Keratinocyte (primary cell): ENCODE measurements around the gene CCND1. TPM values are rescaled to one million over a fixed set of nuclear protein-coding genes. Genes with fewer than 3 reads are reported as not detected.

Source experiments
- DNase-seq: peaks from one replicate; pipeline ENCODE4 v3.0.0-alpha.2; 2011; ENCODE audit warnings: low read depth, missing footprints, low spot score
- FAIRE-seq: peaks from 2 replicates; lab custom pipeline; 2011; peaks lifted over from hg19 to GRCh38; lab: Jason Lieb, UNC
- H2AFZ ChIP-seq: 2 replicates; pipeline ENCODE4 v1.6.0; 2012; ENCODE audit warnings: low read length, control low read depth, inconsistent platforms; ENCODE audit not compliant: control insufficient read depth
- H3K27ac ChIP-seq: 2 replicates; pipeline ENCODE4 v1.5.1; 2011; ENCODE audit warnings: low read length; ENCODE audit not compliant: control insufficient read depth, insufficient read depth
- H3K27me3 ChIP-seq: 3 replicates; pipeline ENCODE4 v1.6.0; 2011; ENCODE audit warnings: low read length; ENCODE audit not compliant: control insufficient read depth, insufficient read depth; ENCODE audit errors: extremely low read depth
- H3K36me3 ChIP-seq, 2 experiments: 2 replicates in 1 of 2; 3 replicates in 1 of 2; pipeline ENCODE4 v1.5.1; 2011; ENCODE audit warnings: low read length in 2 of 2, mild to moderate bottlenecking in 1 of 2; ENCODE audit not compliant: control insufficient read depth in 2 of 2, insufficient read depth in 2 of 2; ENCODE audit errors: extremely low read depth in 1 of 2
- H3K4me1 ChIP-seq: 3 replicates; pipeline ENCODE4 v1.5.1; 2011; ENCODE audit warnings: low read length; ENCODE audit not compliant: control insufficient read depth, insufficient read depth; ENCODE audit errors: extremely low read depth
- H3K4me2 ChIP-seq: 3 replicates; pipeline ENCODE4 v1.6.0; 2011; ENCODE audit warnings: low read depth, low read length; ENCODE audit not compliant: control insufficient read depth, insufficient read depth; ENCODE audit errors: extremely low read depth
- H3K4me3 ChIP-seq, 3 experiments: fragments of 200-600 bp in 1 of 3; sonication (generic) in 1 of 3; 2 replicates in 2 of 3; 3 replicates in 1 of 3; pipeline ENCODE4 v1.5.1; 2011 to 2016; ENCODE audit warnings: low read length in 3 of 3, mild to moderate bottlenecking in 3 of 3, control low read depth in 2 of 3, inconsistent platforms in 1 of 3, low read depth in 1 of 3, mixed read lengths in 1 of 3, mixed run types in 1 of 3, moderate library complexity in 1 of 3; ENCODE audit not compliant: control insufficient read depth in 2 of 3, insufficient read depth in 2 of 3; ENCODE audit errors: extremely low read depth in 1 of 3
- H3K79me2 ChIP-seq: 2 replicates; pipeline ENCODE4 v1.6.0; 2012; ENCODE audit warnings: low read length; ENCODE audit not compliant: control insufficient read depth, insufficient read depth
- H3K9ac ChIP-seq: 3 replicates; pipeline ENCODE4 v1.6.0; 2011; ENCODE audit warnings: low read length; ENCODE audit not compliant: control insufficient read depth, insufficient read depth; ENCODE audit errors: extremely low read depth
- H3K9me1 ChIP-seq: 3 replicates; pipeline ENCODE4 v1.6.0; 2011; ENCODE audit warnings: low read length; ENCODE audit not compliant: control insufficient read depth, insufficient read depth; ENCODE audit errors: extremely low read depth
- H3K9me3 ChIP-seq: 2 replicates; pipeline ENCODE4 v1.5.1; 2012; ENCODE audit warnings: low read depth, low read length; ENCODE audit not compliant: control insufficient read depth
- H4K20me1 ChIP-seq: 3 replicates; pipeline ENCODE4 v1.6.0; 2011; ENCODE audit warnings: low read length; ENCODE audit not compliant: control insufficient read depth, insufficient read depth; ENCODE audit errors: extremely low read depth
- CTCF ChIP-seq, 3 experiments: IDR thresholded peaks in 1 of 3; conservative IDR thresholded peaks in 1 of 3; optimal IDR thresholded peaks in 1 of 3; 2 replicates in 2 of 3; 3 replicates in 1 of 3; pipeline versions ENCODE3 to v1.5.1; 2011; ENCODE audit warnings: low read length in 3 of 3, mild to moderate bottlenecking in 3 of 3, moderate library complexity in 2 of 3, control low read depth in 1 of 3, inconsistent platforms in 1 of 3; ENCODE audit not compliant: insufficient read depth in 2 of 3; ENCODE audit errors: extremely low read depth in 1 of 3
- EZH2 ChIP-seq: IDR thresholded peaks from one replicate; pipeline ENCODE4 v1.6.1; 2012; ENCODE audit warnings: inconsistent platforms, mild to moderate bottlenecking, low read length, moderate library complexity
- dilution Hi-C: fragments of 300-500 bp; cut with MboI; formaldehyde crosslinking; loops from one replicate; pipeline ENCODE4 v1.7.0; 2020; ENCODE audit warnings: low sequenced_read_pairs; ENCODE audit not compliant: extremely low pct_ligation_motif_present
- polyA plus RNA-seq, 5 experiments: library from polyadenylated mRNA; depleted of rRNA in 3 of 5; stranded (reverse) in 3 of 5; stranded (forward) in 1 of 5; unstranded in 1 of 5; fragments of >200 nt; gene quantifications; 1 replicate in 1 of 5; 2 replicates in 3 of 5; 3 replicates in 1 of 5; pipeline versions ENCODE4 v1.2.1 to v1.2.3, GENCODE V29; 2011 to 2012; ENCODE audit warnings: missing spikeins in 2 of 5, low read depth in 1 of 5, low replicate concordance in 1 of 5

CCND1 gene
- polyA plus RNA-seq, 1 donor (not counting 4 experiments of a cell fraction or from before 2014, with no cell fraction given) = 124 TPM

- Histone ChIP-seq H3K9ac (no peak overlapping the region), H3K4me1 (no peaks in the 10 kb centered on the region), H2AFZ (no peak overlapping the region), H3K4me2 (no peak overlapping the region), H3K9me3 (no peaks in the 10 kb centered on the region), H3K79me2 (no peaks in the 10 kb centered on the region), H3K36me3 (no peaks in the 10 kb centered on the region), H3K9me1 (no peaks in the 10 kb centered on the region), H4K20me1 (no peaks in the 10 kb centered on the region), H3K4me3 (no peak overlapping the region), H3K27ac (no peak overlapping the region), H3K27me3 (no peaks in the 10 kb centered on the region)
- FAIRE-seq (no peak), DNase-seq (no peak)
- TF ChIP-seq EZH2 (no peak), CTCF (optimal IDR thresholded peaks at IDR 0.05 in 1 of 3, IDR thresholded peaks at IDR 0.05 in 1 of 3, conservative IDR thresholded peaks at IDR 0.05 in 1 of 3; ENCODE audit: extremely low read depth in 1 of 3, insufficient read depth in 2 of 3, low read length in 3 of 3) (no peak)
- dilution Hi-C loops = no loop called here
Measured at GRCh38 chr11:69630017-69630416, 10.9 kb upstream of the CCND1 start.

GRCh38 chr11:69630424-69630823 is 10.5 kb upstream of the CCND1 start:
- TF ChIP-seq EZH2 (no peak), CTCF (optimal IDR thresholded peaks at IDR 0.05 in 1 of 3, IDR thresholded peaks at IDR 0.05 in 1 of 3, conservative IDR thresholded peaks at IDR 0.05 in 1 of 3; ENCODE audit: extremely low read depth in 1 of 3, insufficient read depth in 2 of 3, low read length in 3 of 3) (no peak)
- Histone ChIP-seq H3K36me3 (no peaks in the 10 kb centered on the region), H3K9me3 (no peaks in the 10 kb centered on the region), H3K27me3 (no peaks in the 10 kb centered on the region), H4K20me1 (no peaks in the 10 kb centered on the region), H3K79me2 (no peaks in the 10 kb centered on the region), H3K27ac (no peak overlapping the region), H3K4me3 (no peak overlapping the region), H3K4me1 (no peaks in the 10 kb centered on the region), H3K9ac (no peak overlapping the region), H3K9me1 (no peaks in the 10 kb centered on the region), H3K4me2 (no peak overlapping the region), H2AFZ (no peak overlapping the region)
- FAIRE-seq = no peak
- no peak for DNase-seq
- dilution Hi-C loops = no loop called here
